GM12865 (cell line): ENCODE measurements around the gene NR1H4.

Source experiments
- DNase-seq: peaks from one replicate; pipeline ENCODE4 v3.0.0; 2010; ENCODE audit warnings: low read depth
- H3K4me3 ChIP-seq: 2 replicates; pipeline ENCODE4 v1.5.1; 2011; ENCODE audit warnings: mild to moderate bottlenecking, low read depth, low read length, control low read depth
- CTCF ChIP-seq: IDR thresholded peaks from 2 replicates; pipeline ENCODE4 v1.5.1; 2011; ENCODE audit warnings: low read length, control low read depth, low read depth, inconsistent platforms; ENCODE audit not compliant: insufficient read depth; ENCODE audit errors: missing control alignments

The NR1H4 gene

GRCh38 chr12:100503228-100503628 lies 29.6 kb downstream of the NR1H4 start:
- H3K4me3 ChIP-seq: no peak overlapping the region
- DNase-seq: no peak
- no peak for TF ChIP-seq CTCF

- TF ChIP-seq CTCF: no peak
- no peak overlapping the region for H3K4me3 ChIP-seq
- no peak for DNase-seq
Observed at GRCh38 chr12:100504804-100505203, 31.1 kb downstream of the NR1H4 start.

- no peak for TF ChIP-seq CTCF
- no peak for DNase-seq
- H3K4me3 ChIP-seq: no peak overlapping the region
Observed at GRCh38 chr12:100508751-100509150, 35.1 kb downstream of the NR1H4 start.

GRCh38 chr12:100512692-100513091 lies 39.0 kb downstream of the NR1H4 start:
- no peak for DNase-seq
- H3K4me3 ChIP-seq: no peak overlapping the region
- no peak for TF ChIP-seq CTCF

- no peak for TF ChIP-seq CTCF
- H3K4me3 ChIP-seq: no peak overlapping the region
- DNase-seq: no peak
Observed at GRCh38 chr12:100515968-100516367, 42.3 kb downstream of the NR1H4 start.

GRCh38 chr12:100518376-100518775 lies 44.7 kb downstream of the NR1H4 start:
- TF ChIP-seq CTCF: no peak
- no peak for DNase-seq
- no peak overlapping the region for H3K4me3 ChIP-seq

- no peak for DNase-seq
- TF ChIP-seq CTCF: no peak
- H3K4me3 ChIP-seq: no peak overlapping the region
Observed at GRCh38 chr12:100520048-100520769, 46.5 kb downstream of the NR1H4 start.
